Neural cell (in vitro differentiated cells): ENCODE data around the gene EHD4.

Experiments
- CTCF ChIP-seq: fragments of 450-650 bp; IDR thresholded peaks from 2 replicates; pipeline ENCODE4 v1.5.1; 2014; ENCODE audit warnings: antibody characterized with exemption, mild to moderate bottlenecking, moderate library complexity; ENCODE audit not compliant: poor library complexity, severe bottlenecking
- EP300 ChIP-seq: fragments of 450-650 bp; conservative IDR thresholded peaks from 2 replicates; pipeline ENCODE4 v1.6.1; 2014; ENCODE audit warnings: antibody characterized with exemption, mild to moderate bottlenecking, moderate library complexity; ENCODE audit not compliant: poor library complexity, severe bottlenecking
- POLR2AphosphoS5 ChIP-seq: IDR thresholded peaks from 2 replicates; pipeline ENCODE4 v1.6.1; 2012
- TAF1 ChIP-seq: IDR thresholded peaks from 2 replicates; pipeline ENCODE4 v1.6.1; 2012; ENCODE audit warnings: low read depth

- TF ChIP-seq CTCF (no peak), TAF1 (no peak), POLR2AphosphoS5 (no peak), EP300 (no peak)
Measured at GRCh38 chr15:41965441-41966413, 6.6 kb downstream of the EHD4 start.
